GM12878 (cell line): Measurements from ENCODE around the gene METRNL. TPM values are rescaled to one million over a fixed set of nuclear protein-coding genes. Genes with fewer than 3 reads are reported as not detected.

Experiments used
- ATAC-seq: fragments of 200-7000 bp; cut with Tn5 transposase; 3 replicates; pipeline ENCODE4 v1.9.1; 2020; ENCODE audit warnings: mild to moderate bottlenecking, moderate library complexity
- BruUV-seq: library from RNA; stranded (reverse); fragments of 400-500 nt; replicated peaks from 2 replicates; lab custom pipeline; 2021; lab: Mats Ljungman, UMichigan
- CTCF ChIA-PET: fragments of 300-600 bp; sonication (Branson Sonifier 250); formaldehyde crosslinking; extraction: SDS; loops from one replicate; lab custom pipeline; 2021; ENCODE audit warnings: inconsistent platforms; lab: Yijun Ruan, JAX
- POLR2A ChIA-PET: fragments of 350-600 bp; formaldehyde crosslinking; extraction: SDS; loops from one replicate; lab custom pipeline; 2021; ENCODE audit warnings: inconsistent platforms; lab: Charles Lee
- RAD21 ChIA-PET: fragments of 300-600 bp; sonication (Branson Sonifier 250); formaldehyde crosslinking; loops from one replicate; lab custom pipeline; 2023; ENCODE audit warnings: antibody characterized with exemption; ENCODE audit not compliant: unreplicated experiment; lab: Charles Lee
- SMC1A ChIA-PET: fragments of 300-600 bp; sonication (Branson Sonifier 250); formaldehyde crosslinking; loops from one replicate; lab custom pipeline; 2023; ENCODE audit not compliant: unreplicated experiment, uncharacterized antibody; lab: Charles Lee
- DNase-seq: peaks from one replicate; pipeline ENCODE4 v3.0.0-alpha.2; 2011; ENCODE audit warnings: low read depth, low spot score
- FAIRE-seq: peaks from 3 replicates; lab custom pipeline; 2011; peaks lifted over from hg19 to GRCh38; lab: Jason Lieb, UNC
- H2AFZ ChIP-seq: 2 replicates; pipeline ENCODE4 v1.6.0; 2011; ENCODE audit warnings: low read depth, low read length, control low read depth; ENCODE audit not compliant: control insufficient read depth
- H3K27ac ChIP-seq: 2 replicates; pipeline ENCODE4 v1.5.1; 2011; ENCODE audit warnings: control low read depth; ENCODE audit not compliant: control insufficient read depth, insufficient read depth
- H3K27me3 ChIP-seq, 2 experiments: replicated peaks in 1 of 2; 2 replicates each; pipeline versions ENCODE4 v1.6.0 to v1.6.1; 2011; ENCODE audit warnings: low read length in 1 of 2; ENCODE audit not compliant: control insufficient read depth in 2 of 2, insufficient read depth in 2 of 2
- H3K36me3 ChIP-seq, 2 experiments: 2 replicates each; pipeline ENCODE4 v1.5.1; 2011; ENCODE audit warnings: low read length in 1 of 2; ENCODE audit not compliant: control insufficient read depth in 2 of 2, insufficient read depth in 2 of 2
- H3K4me1 ChIP-seq: 2 replicates; pipeline ENCODE4 v1.6.1; 2011; ENCODE audit warnings: mild to moderate bottlenecking, low read length, moderate library complexity, mixed read lengths; ENCODE audit not compliant: control insufficient read depth, insufficient read depth
- H3K4me2 ChIP-seq: 2 replicates; pipeline ENCODE4 v1.6.0; 2011; ENCODE audit warnings: control low read depth; ENCODE audit not compliant: control insufficient read depth, insufficient read depth
- H3K4me3 ChIP-seq: fragments of 200-600 bp; sonication (generic); 2 replicates; pipeline ENCODE4 v1.5.1; 2016
- H3K79me2 ChIP-seq: 2 replicates; pipeline ENCODE4 v1.6.0; 2011; ENCODE audit warnings: low read length; ENCODE audit not compliant: control insufficient read depth, insufficient read depth
- H3K9ac ChIP-seq: 2 replicates; pipeline ENCODE4 v1.8.0; 2011; ENCODE audit warnings: low read length, control low read depth, mixed read lengths; ENCODE audit not compliant: control insufficient read depth, insufficient read depth
- H3K9me3 ChIP-seq: replicated peaks from 3 replicates; pipeline ENCODE4 v1.5.1; 2011; ENCODE audit warnings: mild to moderate bottlenecking, low read length; ENCODE audit not compliant: control insufficient read depth, insufficient read depth
- H4K20me1 ChIP-seq: 2 replicates; pipeline ENCODE4 v1.6.0; 2011; ENCODE audit not compliant: control insufficient read depth, insufficient read depth
- ASH2L ChIP-seq: fragments of 300-600, 200-600 bp; sonication (generic); IDR thresholded peaks from 2 replicates; pipeline ENCODE4 v1.6.1; 2017; ENCODE audit warnings: low read depth, mild to moderate bottlenecking, borderline replicate concordance
- BHLHE40 ChIP-seq, 2 experiments: fragments of 450-650 bp in 1 of 2; IDR thresholded peaks; 2 replicates each; pipeline ENCODE4 v1.6.1; 2011 to 2017; ENCODE audit warnings: low read depth in 2 of 2, borderline replicate concordance in 1 of 2, improper control_type of control experiment in 1 of 2, low read length in 1 of 2, mild to moderate bottlenecking in 1 of 2
- CEBPB ChIP-seq, 2 experiments: fragments of 150-350 bp in 1 of 2; IDR thresholded peaks; 2 replicates each; pipeline ENCODE4 v1.6.1; 2012 to 2014; ENCODE audit warnings: low read depth in 2 of 2, low read length in 2 of 2, borderline replicate concordance in 1 of 2, inconsistent platforms in 1 of 2
- CHD2 ChIP-seq: IDR thresholded peaks from 2 replicates; pipeline ENCODE4 v1.6.1; 2011; ENCODE audit warnings: low read depth, low read length, improper control_type of control experiment, borderline replicate concordance
- DPF2 ChIP-seq: fragments of 450-650 bp; IDR thresholded peaks from 2 replicates; pipeline ENCODE4 v1.6.1; 2017; ENCODE audit warnings: mild to moderate bottlenecking
- FOS ChIP-seq: IDR thresholded peaks from 3 replicates; pipeline ENCODE4 v1.6.1; 2011; ENCODE audit warnings: borderline replicate concordance; ENCODE audit not compliant: insufficient read length; ENCODE audit errors: extremely low read depth
- MEF2B ChIP-seq: fragments of 450-650 bp; IDR thresholded peaks from 2 replicates; pipeline ENCODE4 v1.6.1; 2018; ENCODE audit warnings: mild to moderate bottlenecking, moderate library complexity; ENCODE audit not compliant: partially characterized antibody, poor library complexity, severe bottlenecking
- SIX5 ChIP-seq: IDR thresholded peaks from 2 replicates; pipeline ENCODE4 v1.6.1; 2011; ENCODE audit warnings: mild to moderate bottlenecking, low read depth, low read length, moderate library complexity; ENCODE audit not compliant: severe bottlenecking
- TARDBP ChIP-seq: IDR thresholded peaks from 2 replicates; pipeline ENCODE4 v1.6.1; 2016; ENCODE audit warnings: borderline replicate concordance
- TCF7 ChIP-seq: IDR thresholded peaks from 2 replicates; pipeline ENCODE4 v1.6.1; 2014; ENCODE audit warnings: antibody characterized with exemption, borderline replicate concordance
- WRNIP1 ChIP-seq: IDR thresholded peaks from 2 replicates; pipeline ENCODE4 v1.6.1; 2011; ENCODE audit warnings: low read depth, low read length, improper control_type of control experiment, borderline replicate concordance
- WGBS: methylation state at CpG from one replicate; pipeline ENCODE4 v1.1.6; 2016; ENCODE audit warnings: low lambda C conversion rate; ENCODE audit not compliant: insufficient replicate concordance, insufficient coverage; ENCODE audit errors: missing lambda C conversion rate; 5-methylcytosine and 5-hydroxymethylcytosine counted together
- in situ Hi-C: fragments of 300-500 bp; cut with MboI; formaldehyde crosslinking; loops from 9 replicates; pipeline ENCODE4 v1.14.3; 2018; ENCODE audit warnings: mixed read lengths
- intact Hi-C: fragments of 100-400 bp; cut with micrococcal nuclease; formaldehyde crosslinking; loops from one replicate; pipeline ENCODE4 v1.14.2; 2022; ENCODE audit not compliant: unreplicated experiment
- polyA plus RNA-seq, 11 experiments: library from polyadenylated mRNA; depleted of rRNA in 4 of 11; unstranded in 6 of 11; stranded (reverse) in 5 of 11; fragments of >200 nt; fragmentation: Nextera tagmentation in 4 of 11; fragmentation: Illumina TruSeq in 1 of 11; extraction: Ambion mirVana in 4 of 11; extraction: Trizol in 1 of 11; gene quantifications; 1 replicate in 1 of 11; 2 replicates in 10 of 11; pipeline versions ENCODE4 v1.2.1 to v1.2.3, GENCODE V29; 2011 to 2016; ENCODE audit warnings: inconsistent platforms in 2 of 11, missing spikeins in 2 of 11, low read depth in 1 of 11
- total RNA-seq, 4 experiments: library from RNA; depleted of rRNA in 3 of 4; stranded (reverse); fragments of >200 nt in 3 of 4; fragmentation: Illumina TruSeq in 1 of 4; extraction: Trizol in 1 of 4; gene quantifications; 2 replicates each; pipeline versions ENCODE4 v1.2.1 to v1.2.3, GENCODE V29; 2013 to 2021
- TF ChIP-seq, protein P1 (sequence below): IDR thresholded peaks from 2 replicates; pipeline ENCODE4 v1.6.1; 2012; ENCODE audit warnings: improper control_type of control experiment, low read depth, low read length; ENCODE audit not compliant: insufficient replicate concordance

The METRNL gene
- total and polyA plus RNA-seq, 10 of the 15 experiments (the other 5 are each of a cell fraction or from before 2014, with no cell fraction given), result 0.05 to 3.7 (median 0.48) TPM; not detected in 2

DNA sequence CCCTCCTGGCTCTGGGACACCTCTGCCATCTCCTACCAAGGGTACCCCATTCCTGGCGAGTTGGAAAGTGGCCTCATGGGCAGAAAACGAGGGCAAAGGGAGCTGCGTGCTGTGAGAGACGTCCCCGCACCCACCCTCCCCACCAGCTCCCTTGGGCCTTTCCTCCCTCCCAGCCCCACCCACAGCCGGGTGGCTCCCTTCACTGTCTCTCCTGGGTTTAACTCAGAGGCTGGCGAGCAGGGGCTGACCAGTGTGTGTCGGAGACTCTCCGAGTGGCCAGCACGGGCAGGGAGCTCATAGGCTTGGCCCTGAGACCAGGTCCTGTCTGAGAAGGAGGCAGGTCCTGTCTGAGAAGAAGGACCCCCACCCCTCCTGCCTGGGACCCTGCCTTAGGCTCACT is 26.1 kb downstream of the METRNL start:
- no peak for FAIRE-seq
- ATAC-seq, result no peak
- POLR2A ChIA-PET, result no interaction called here
- H3K4me2 ChIP-seq, result no peak overlapping the region
- no peak overlapping the region for H3K9ac ChIP-seq
- CTCF ChIA-PET, result no interaction called here
- H3K4me1 ChIP-seq, result no peaks in the 10 kb centered on the region; the same call in 1 of the 2 replicates
- SMC1A ChIA-PET, result no interaction called here
- no peak overlapping the region for H3K4me3 ChIP-seq
- H3K9me3 ChIP-seq, result no peaks in the 10 kb centered on the region; the same call in 2 of the 3 replicates
- no peaks in the 10 kb centered on the region; a peak in 1 of 4 replicates for H3K27me3 ChIP-seq
- no peak overlapping the region for H3K27ac ChIP-seq
- in situ Hi-C loops (no loop called here), intact Hi-C loops (no loop called here)
- RAD21 ChIA-PET, result no interaction called here
- no peaks in the 10 kb centered on the region for H4K20me1 ChIP-seq
- TF ChIP-seq FOS (no peak), WRNIP1 (no peak), TARDBP (no peak), TCF7 (no peak), ASH2L (no peak), BHLHE40 (IDR thresholded peaks at IDR 0.05; ENCODE audit: borderline replicate concordance in 1 of 2, low read depth in 2 of 2, low read length in 1 of 2) (no peak)
- H2AFZ ChIP-seq, result no peak overlapping the region
- no peaks in the 10 kb centered on the region for H3K36me3 ChIP-seq
- no peak for DNase-seq
- 7% methylated on average over 10 of the region's 10 CpGs for WGBS
- no peaks in the 10 kb centered on the region for H3K79me2 ChIP-seq
- no TSS peak for BruUV-seq

GRCh38 chr17:83106056-83106588 is 26.7 kb downstream of the METRNL start:
- no peaks in the 10 kb centered on the region; a peak in 1 of 4 replicates for H3K27me3 ChIP-seq
- H3K9me3 ChIP-seq, result no peaks in the 10 kb centered on the region; the same call in 2 of the 3 replicates
- CTCF ChIA-PET, result no interaction called here
- 62% methylated on average over 22 of the region's 22 CpGs for WGBS
- H3K79me2 ChIP-seq, result no peaks in the 10 kb centered on the region
- H3K27ac ChIP-seq, result no peak overlapping the region
- H3K36me3 ChIP-seq, result no peaks in the 10 kb centered on the region
- SMC1A ChIA-PET, result no interaction called here
- no peak for DNase-seq
- no peak overlapping the region for H3K9ac ChIP-seq
- BruUV-seq, result no TSS peak
- POLR2A ChIA-PET, result no interaction called here
- no peak overlapping the region for H3K4me3 ChIP-seq
- H2AFZ ChIP-seq, result no peak overlapping the region
- no peak overlapping the region for H3K4me2 ChIP-seq
- FAIRE-seq, result no peak
- no peak for ATAC-seq
- no peaks in the 10 kb centered on the region; the same call in 1 of the 2 replicates for H3K4me1 ChIP-seq
- RAD21 ChIA-PET, result no interaction called here
- in situ Hi-C loops (no loop called here), intact Hi-C loops (no loop called here)
- H4K20me1 ChIP-seq, result no peaks in the 10 kb centered on the region
- TF ChIP-seq CHD2 (no peak), SIX5 (no peak), CEBPB (IDR thresholded peaks at IDR 0.05; ENCODE audit: borderline replicate concordance in 1 of 2, low read depth in 2 of 2, low read length in 2 of 2) (no peak), MEF2B (no peak), DPF2 (no peak)
- TF ChIP-seq, protein P1, sequence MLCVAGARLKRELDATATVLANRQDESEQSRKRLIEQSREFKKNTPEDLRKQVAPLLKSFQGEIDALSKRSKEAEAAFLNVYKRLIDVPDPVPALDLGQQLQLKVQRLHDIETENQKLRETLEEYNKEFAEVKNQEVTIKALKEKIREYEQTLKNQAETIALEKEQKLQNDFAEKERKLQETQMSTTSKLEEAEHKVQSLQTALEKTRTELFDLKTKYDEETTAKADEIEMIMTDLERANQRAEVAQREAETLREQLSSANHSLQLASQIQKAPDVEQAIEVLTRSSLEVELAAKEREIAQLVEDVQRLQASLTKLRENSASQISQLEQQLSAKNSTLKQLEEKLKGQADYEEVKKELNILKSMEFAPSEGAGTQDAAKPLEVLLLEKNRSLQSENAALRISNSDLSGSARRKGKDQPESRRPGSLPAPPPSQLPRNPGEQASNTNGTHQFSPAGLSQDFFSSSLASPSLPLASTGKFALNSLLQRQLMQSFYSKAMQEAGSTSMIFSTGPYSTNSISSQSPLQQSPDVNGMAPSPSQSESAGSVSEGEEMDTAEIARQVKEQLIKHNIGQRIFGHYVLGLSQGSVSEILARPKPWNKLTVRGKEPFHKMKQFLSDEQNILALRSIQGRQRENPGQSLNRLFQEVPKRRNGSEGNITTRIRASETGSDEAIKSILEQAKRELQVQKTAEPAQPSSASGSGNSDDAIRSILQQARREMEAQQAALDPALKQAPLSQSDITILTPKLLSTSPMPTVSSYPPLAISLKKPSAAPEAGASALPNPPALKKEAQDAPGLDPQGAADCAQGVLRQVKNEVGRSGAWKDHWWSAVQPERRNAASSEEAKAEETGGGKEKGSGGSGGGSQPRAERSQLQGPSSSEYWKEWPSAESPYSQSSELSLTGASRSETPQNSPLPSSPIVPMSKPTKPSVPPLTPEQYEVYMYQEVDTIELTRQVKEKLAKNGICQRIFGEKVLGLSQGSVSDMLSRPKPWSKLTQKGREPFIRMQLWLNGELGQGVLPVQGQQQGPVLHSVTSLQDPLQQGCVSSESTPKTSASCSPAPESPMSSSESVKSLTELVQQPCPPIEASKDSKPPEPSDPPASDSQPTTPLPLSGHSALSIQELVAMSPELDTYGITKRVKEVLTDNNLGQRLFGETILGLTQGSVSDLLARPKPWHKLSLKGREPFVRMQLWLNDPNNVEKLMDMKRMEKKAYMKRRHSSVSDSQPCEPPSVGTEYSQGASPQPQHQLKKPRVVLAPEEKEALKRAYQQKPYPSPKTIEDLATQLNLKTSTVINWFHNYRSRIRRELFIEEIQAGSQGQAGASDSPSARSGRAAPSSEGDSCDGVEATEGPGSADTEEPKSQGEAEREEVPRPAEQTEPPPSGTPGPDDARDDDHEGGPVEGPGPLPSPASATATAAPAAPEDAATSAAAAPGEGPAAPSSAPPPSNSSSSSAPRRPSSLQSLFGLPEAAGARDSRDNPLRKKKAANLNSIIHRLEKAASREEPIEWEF, result no peak
